ENCODE data around the gene THSD7B.

The THSD7B gene

GRCh38 chr2:137021763-137022162 lies 256.4 kb downstream of the THSD7B start:
- Histone ChIP-seq H3K9me2 (replicated peaks; ENCODE audit: low read depth, low read length) (no peaks in the 10 kb centered on the region), H3K4me3 (ENCODE audit: low read length, poor library complexity, severe bottlenecking) (no peak overlapping the region), H3K79me2 (ENCODE audit: insufficient read depth, low read length) (no peaks in the 10 kb centered on the region), H3K27me3 (ENCODE audit: insufficient read depth, low read length, poor library complexity, severe bottlenecking) (no peaks in the 10 kb centered on the region), H3F3A (ENCODE audit: low read depth) (no peaks in the 10 kb centered on the region), H3K4me2 (ENCODE audit: low read depth, low read length, poor library complexity, severe bottlenecking) (no peak overlapping the region), H3K36me3 (ENCODE audit: insufficient read depth, low read length) (no peaks in the 10 kb centered on the region), H3K9ac (ENCODE audit: low read depth, low read length, poor library complexity, severe bottlenecking) (no peak overlapping the region), H4K20me1 (ENCODE audit: insufficient read depth, low read length, poor library complexity, severe bottlenecking) (no peaks in the 10 kb centered on the region), H3K4me1 (ENCODE audit: insufficient read depth, low read length, poor library complexity, severe bottlenecking) (no peaks in the 10 kb centered on the region), H2AFZ (ENCODE audit: low read length) (no peak overlapping the region), H3K9me3 (ENCODE audit: insufficient read depth, low read depth, low read length) (no peaks in the 10 kb centered on the region)
- TF ChIP-seq EZH2phosphoT487 (IDR thresholded peaks at IDR 0.05; ENCODE audit: borderline replicate concordance) (no peak), CTCF (conservative IDR thresholded peaks at IDR 0.05; ENCODE audit: low read length) (no peak)

GRCh38 chr2:137023205-137023604 lies 257.9 kb downstream of the THSD7B start:
- Histone ChIP-seq H3K4me2 (ENCODE audit: low read depth, low read length, poor library complexity, severe bottlenecking) (no peak overlapping the region), H4K20me1 (ENCODE audit: insufficient read depth, low read length, poor library complexity, severe bottlenecking) (no peaks in the 10 kb centered on the region), H3K9me3 (ENCODE audit: insufficient read depth, low read depth, low read length) (no peaks in the 10 kb centered on the region), H3K79me2 (ENCODE audit: insufficient read depth, low read length) (no peaks in the 10 kb centered on the region), H3K9me2 (replicated peaks; ENCODE audit: low read depth, low read length) (no peaks in the 10 kb centered on the region), H3K36me3 (ENCODE audit: insufficient read depth, low read length) (no peaks in the 10 kb centered on the region), H3K9ac (ENCODE audit: low read depth, low read length, poor library complexity, severe bottlenecking) (no peak overlapping the region), H2AFZ (ENCODE audit: low read length) (no peak overlapping the region), H3K4me3 (ENCODE audit: low read length, poor library complexity, severe bottlenecking) (no peak overlapping the region), H3K4me1 (ENCODE audit: insufficient read depth, low read length, poor library complexity, severe bottlenecking) (no peaks in the 10 kb centered on the region), H3K27me3 (ENCODE audit: insufficient read depth, low read length, poor library complexity, severe bottlenecking) (no peaks in the 10 kb centered on the region), H3F3A (ENCODE audit: low read depth) (no peaks in the 10 kb centered on the region)
- TF ChIP-seq CTCF (conservative IDR thresholded peaks at IDR 0.05; ENCODE audit: low read length) (no peak), EZH2phosphoT487 (IDR thresholded peaks at IDR 0.05; ENCODE audit: borderline replicate concordance) (no peak)

- H3K36me3 ChIP-seq (ENCODE audit: insufficient read depth, low read length): no peaks in the 10 kb centered on the region
- no peaks in the 10 kb centered on the region for H3K4me1 ChIP-seq (ENCODE audit: insufficient read depth, low read length, poor library complexity, severe bottlenecking)
- H2AFZ ChIP-seq (ENCODE audit: low read length): no peak overlapping the region
- no peak for TF ChIP-seq EZH2phosphoT487 (IDR thresholded peaks at IDR 0.05; ENCODE audit: borderline replicate concordance)
- no peak for TF ChIP-seq CTCF (conservative IDR thresholded peaks at IDR 0.05; ENCODE audit: low read length)
- no peaks in the 10 kb centered on the region for H4K20me1 ChIP-seq (ENCODE audit: insufficient read depth, low read length, poor library complexity, severe bottlenecking)
- no peaks in the 10 kb centered on the region for H3K27me3 ChIP-seq (ENCODE audit: insufficient read depth, low read length, poor library complexity, severe bottlenecking)
- no peak overlapping the region for H3K4me2 ChIP-seq (ENCODE audit: low read depth, low read length, poor library complexity, severe bottlenecking)
- no peaks in the 10 kb centered on the region for H3K9me3 ChIP-seq (ENCODE audit: insufficient read depth, low read depth, low read length)
- no peaks in the 10 kb centered on the region for H3F3A ChIP-seq (ENCODE audit: low read depth)
- H3K9me2 ChIP-seq (replicated peaks; ENCODE audit: low read depth, low read length): no peaks in the 10 kb centered on the region
- no peak overlapping the region for H3K9ac ChIP-seq (ENCODE audit: low read depth, low read length, poor library complexity, severe bottlenecking)
- no peak overlapping the region for H3K4me3 ChIP-seq (ENCODE audit: low read length, poor library complexity, severe bottlenecking)
- no peaks in the 10 kb centered on the region for H3K79me2 ChIP-seq (ENCODE audit: insufficient read depth, low read length)
Observed at GRCh38 chr2:137031731-137032130, 266.4 kb downstream of the THSD7B start.

Data from Loucy (cell line).